Fibroblast of skin of left biceps (primary cell): Measurements from ENCODE around the gene ESYT2.

Experiments
- DNase-seq, 2 experiments: peaks; one replicate each; pipeline ENCODE4 v3.0.0-alpha.2; 2013; ENCODE audit warnings: low read depth in 2 of 2

Gene ESYT2

GRCh38 chr7:158827411-158828132, 1.7 kb downstream of the ESYT2 start:
- DNase-seq = no peak

DNA sequence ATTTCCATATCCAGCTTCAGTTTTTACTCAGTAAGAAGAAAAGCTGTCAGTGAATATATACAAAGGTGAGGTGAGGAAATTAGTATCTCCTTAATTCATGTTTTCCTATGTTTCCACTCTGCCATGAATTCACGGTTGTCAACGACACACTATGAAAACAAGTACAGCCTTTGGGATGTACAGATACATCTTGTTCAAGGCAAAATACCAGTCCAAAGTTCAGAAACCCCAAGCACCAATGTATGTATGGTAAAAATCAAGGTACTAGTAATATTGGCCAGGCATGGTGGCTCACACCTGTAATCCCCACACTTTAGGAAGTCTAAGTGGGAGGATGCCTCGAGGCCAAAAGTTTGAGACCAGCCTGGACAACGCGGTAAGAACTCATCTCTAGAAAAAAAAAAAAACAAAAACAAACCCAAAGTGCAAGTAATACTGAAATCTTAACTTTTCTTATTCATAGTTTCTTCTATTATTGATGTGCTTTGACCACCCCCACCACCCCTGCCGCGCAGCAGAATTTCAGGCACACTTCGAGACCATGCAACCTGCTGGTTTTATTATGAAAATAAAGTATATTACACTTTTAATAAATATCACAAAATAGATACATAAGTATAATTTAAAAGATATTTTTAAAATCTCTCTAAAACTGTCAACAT, 3.5 kb downstream of the ESYT2 start:
- no peak for DNase-seq

- no peak for DNase-seq
Measured at GRCh38 chr7:158824028-158824427, 5.3 kb downstream of the ESYT2 start.

DNA sequence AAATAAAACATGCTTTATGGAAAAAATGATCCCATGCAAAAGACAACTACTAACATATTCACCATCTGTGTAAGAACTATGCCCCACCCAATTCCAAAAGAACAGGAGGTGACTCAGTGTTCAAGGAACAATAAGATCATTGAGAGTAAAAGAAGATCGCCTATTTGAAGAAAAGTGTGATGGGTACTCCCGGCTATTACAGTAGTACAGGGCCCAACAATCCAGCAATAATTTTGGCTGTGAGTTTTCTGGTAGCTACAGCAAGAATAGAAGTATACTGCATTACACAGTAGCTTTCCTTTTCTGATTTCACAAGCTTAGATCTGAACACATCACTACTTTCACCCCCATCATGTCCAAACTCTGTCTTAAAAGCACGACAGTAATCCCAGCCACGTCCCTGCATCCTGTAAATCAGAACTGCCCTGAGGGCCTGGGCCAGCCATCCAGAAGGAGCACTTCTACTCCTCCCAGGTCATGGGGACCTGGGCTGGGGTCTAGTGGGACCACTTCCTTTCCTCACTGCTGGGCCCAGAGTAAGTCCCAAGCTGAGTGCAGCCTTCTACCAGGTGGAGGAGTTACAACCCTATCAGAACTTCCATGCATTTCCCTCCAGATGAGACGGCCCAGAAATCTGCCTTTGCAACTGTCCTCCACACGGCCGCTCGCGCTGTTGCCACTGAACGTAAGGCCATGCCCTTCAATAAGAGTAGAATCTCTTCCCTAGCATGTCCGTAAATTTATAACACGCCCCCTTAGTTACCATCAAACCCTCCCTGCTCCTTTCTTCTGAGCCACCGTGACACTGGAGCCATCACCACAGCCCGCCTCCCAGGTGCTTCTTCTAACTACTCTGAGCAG, 7.9 kb downstream of the ESYT2 start:
- peak in 1 of 2 experiments; percentile 23 for DNase-seq

DNA sequence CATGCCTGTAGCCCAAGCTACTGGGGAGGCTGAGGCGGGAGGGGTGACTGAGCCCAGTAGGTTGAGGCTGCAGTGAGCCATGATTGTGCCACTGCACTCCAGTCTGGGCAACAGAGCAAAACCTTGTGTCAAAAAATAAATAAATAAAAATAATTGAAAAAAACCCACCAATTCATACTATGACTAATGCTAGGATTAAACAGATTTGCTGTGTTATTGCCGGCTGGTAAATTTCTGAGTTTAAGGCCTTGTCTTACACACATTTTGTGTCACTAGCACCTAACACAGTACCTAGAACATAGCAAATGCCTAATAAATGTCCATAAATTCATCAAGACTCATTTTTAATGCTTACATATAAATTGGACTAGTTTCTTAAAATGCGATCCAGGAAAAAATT, 8.7 kb downstream of the ESYT2 start:
- DNase-seq = no peak

- DNase-seq = no peak
Measured at GRCh38 chr7:158819571-158820203, 9.6 kb downstream of the ESYT2 start.

DNA sequence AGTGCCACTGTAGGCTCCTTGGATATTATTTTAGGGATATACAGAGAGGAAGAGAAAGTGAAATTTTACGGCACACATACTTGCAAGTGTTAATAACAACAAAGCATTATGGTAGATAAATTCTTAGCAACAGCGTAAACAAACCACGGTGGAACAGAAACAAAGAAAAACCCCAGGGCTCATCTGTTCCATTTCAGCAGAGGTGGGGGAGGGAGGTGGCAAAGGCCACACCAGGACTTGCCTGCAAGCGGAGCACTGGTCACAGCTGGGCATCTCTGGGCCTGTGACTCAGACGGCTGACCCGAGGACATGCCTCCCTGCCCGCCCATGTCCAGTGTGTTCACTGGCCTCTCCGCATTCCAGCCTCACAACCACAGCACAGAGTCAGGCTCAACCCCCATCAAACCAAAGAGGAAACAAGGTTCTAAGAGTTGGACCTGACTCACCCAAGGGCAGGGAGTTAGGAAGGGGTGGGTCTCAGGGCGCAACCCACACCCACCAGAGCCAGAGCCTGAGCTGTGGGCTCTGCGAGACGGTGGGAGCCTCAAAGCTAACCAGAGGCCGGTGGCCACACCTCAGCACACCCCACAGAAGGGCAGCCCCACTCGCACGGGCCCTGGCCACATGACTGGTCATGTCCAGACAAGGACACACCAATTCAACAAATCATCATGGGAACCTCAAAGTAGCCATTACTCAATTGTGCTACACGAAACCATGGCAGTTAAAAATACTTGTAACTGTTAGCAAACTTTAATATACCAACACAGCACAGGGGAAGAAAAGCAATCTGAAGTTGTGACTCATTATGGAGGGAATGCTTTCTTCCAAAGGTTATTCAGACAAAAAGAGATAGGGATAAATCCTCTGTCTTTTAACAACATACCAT, 10.7 kb downstream of the ESYT2 start:
- peak; percentile 42 to 52 for DNase-seq

- no peak for DNase-seq
Measured at GRCh38 chr7:158816995-158817394, 12.3 kb downstream of the ESYT2 start.

GRCh38 chr7:158816271-158816670, 13.0 kb downstream of the ESYT2 start:
- DNase-seq = no peak

DNA sequence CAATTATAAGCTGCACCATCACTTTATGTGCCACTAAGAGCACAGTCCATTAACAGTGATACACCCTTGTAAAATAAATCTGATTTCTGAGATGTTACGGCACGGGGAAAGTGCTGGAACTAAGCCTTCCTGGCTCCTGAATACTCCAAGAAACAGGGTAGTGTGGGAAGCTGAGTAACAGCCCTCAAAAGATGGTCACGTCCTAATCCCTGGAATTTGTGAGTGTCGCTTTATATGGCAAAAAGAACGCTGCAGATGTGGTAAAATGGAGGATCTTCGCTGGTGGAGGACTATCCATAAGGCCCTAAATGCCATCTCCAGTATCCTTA, 13.5 kb downstream of the ESYT2 start:
- no peak for DNase-seq

GRCh38 chr7:158815083-158815799, 14.1 kb downstream of the ESYT2 start:
- no peak for DNase-seq

DNA sequence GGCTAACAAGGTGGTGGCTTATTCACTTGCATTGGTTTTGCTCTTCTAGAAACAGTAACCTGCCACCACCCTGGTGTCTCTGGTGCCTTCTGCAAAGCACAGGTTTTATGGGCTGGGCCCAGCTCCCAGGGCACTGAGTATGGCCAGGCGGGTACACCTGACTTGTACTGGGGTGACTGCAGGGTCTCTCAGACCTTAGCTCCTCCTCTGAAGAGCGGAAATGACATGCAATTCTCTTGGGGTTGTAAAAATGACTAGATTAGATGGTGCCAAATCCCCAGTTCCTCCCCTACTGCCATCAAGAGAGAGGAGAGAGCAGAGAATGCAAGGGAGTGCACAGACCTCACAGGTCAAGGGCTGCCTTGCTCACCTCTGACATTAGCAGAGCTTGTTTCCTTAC, 14.7 kb downstream of the ESYT2 start:
- no peak for DNase-seq

DNA sequence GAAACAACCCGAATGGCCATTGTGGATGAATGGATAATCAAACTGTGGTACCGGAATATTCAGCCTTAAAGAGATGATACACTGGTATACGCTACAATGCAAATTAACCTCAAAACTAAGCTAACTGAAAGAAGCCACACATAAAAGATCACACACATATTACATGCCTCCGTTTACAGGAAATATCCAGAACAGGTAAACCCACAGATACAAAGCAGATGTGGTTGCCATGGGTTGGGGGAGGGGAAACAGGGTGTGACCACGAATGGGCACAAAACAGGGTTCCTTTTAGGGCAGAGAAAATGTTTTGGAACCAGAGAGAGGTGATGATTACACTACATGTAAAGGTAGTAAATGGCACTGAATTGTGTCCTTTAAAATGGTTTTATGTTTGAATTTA, 16.6 kb downstream of the ESYT2 start:
- no peak for DNase-seq

- DNase-seq = no peak
Measured at GRCh38 chr7:158811894-158812293, 17.4 kb downstream of the ESYT2 start.

DNA sequence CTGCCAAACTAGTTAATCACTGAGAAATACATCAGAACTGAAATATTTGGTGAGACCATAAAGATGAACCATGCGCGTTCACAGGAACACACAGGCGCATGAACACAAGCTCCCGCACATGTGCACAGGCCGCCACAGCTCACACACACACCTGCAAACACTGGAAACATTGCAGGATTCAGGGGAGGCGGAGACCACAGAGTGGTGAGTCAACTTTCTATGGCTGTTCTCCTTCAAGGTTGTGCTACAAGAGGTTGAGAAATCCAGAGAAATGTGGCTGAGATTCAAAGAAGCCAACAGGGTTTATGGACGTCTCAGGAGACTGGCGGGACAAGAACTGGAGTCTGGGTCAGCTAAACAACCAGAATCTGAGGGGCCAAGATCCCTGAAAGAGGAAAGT, 17.8 kb downstream of the ESYT2 start:
- no peak for DNase-seq

GRCh38 chr7:158810846-158811245, 18.5 kb downstream of the ESYT2 start:
- no peak for DNase-seq

DNA sequence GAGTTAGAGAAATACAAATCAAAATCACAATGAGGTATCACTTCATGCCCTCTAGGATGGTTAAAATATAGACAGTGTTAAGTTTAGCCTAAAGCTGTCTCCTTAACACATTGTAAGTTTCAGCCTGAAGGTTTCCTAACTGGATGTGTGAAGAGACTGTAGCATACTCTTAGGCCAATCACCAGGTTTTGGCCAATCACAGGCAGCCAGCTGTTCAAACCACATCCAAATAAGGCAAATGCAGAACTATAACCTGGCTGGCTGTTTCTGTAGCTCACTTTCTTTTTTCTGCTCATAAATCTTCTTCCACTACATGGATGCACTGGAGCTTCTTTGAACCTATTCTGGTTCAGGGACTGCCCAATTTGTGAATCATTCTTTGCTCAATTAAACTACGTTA, 19.7 kb downstream of the ESYT2 start:
- DNase-seq = no peak

DNA sequence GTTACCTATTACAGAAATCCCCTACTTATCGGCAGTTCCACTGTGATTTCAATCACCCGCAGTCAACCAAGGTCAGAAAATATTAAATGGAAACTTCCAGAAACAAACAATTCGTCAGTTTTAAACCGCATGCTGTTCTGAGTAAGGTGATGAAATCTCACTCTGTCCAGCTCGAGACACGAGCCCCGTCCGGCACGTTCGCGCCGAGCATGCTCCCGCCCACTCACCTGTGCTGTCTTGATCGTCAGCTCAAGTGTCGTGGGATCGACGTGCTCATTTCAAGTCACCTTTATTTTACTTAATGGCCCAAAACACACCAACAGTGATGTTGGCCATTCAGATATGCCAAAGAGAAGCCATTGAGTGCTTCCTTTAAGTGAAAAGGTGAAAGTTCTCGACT, 21.2 kb downstream of the ESYT2 start:
- DNase-seq = no peak

GRCh38 chr7:158805937-158806336, 23.4 kb downstream of the ESYT2 start:
- DNase-seq = no peak

DNA sequence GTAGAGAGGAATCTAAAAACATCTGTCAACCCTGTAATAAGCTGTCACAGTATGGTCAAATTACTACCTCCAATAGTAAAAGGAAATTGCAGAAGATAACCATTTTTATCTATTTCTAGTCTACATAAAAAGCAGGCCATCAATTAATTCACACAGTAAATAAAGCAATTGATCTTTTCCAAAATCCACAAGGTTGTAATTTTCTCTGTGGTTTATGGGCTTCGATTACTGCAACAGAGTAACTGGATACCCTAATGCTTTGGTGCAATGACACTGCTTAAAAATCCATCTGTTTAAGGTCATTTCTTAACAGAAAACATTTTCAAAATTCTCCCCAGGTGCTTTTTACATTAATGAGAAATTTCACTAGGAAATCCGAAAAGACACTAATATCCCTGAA, 23.9 kb downstream of the ESYT2 start:
- no peak for DNase-seq

GRCh38 chr7:158804335-158804734, 25.0 kb downstream of the ESYT2 start:
- no peak for DNase-seq
